GM13976 (cell line): ENCODE measurements around the gene HTT.

Experiments
- DNase-seq: peaks from one replicate; pipeline ENCODE4 v3.0.0; 2012; ENCODE audit warnings: low spot score
- in situ Hi-C: fragments of 300-500 bp; cut with MboI; formaldehyde crosslinking; loops from one replicate; pipeline ENCODE4 v1.12.0; 2022; ENCODE audit warnings: low sequenced_read_pairs, mixed read lengths, inconsistent platforms; ENCODE audit not compliant: unreplicated experiment
- TF ChIP-seq, protein P1 (sequence below): IDR thresholded peaks from 2 replicates; pipeline ENCODE4 v1.5.1; 2012; ENCODE audit warnings: borderline replicate concordance, mild to moderate bottlenecking; ENCODE audit not compliant: insufficient read depth; ENCODE audit errors: extremely low read depth, missing control alignments, control extremely low read depth

The HTT gene

DNA sequence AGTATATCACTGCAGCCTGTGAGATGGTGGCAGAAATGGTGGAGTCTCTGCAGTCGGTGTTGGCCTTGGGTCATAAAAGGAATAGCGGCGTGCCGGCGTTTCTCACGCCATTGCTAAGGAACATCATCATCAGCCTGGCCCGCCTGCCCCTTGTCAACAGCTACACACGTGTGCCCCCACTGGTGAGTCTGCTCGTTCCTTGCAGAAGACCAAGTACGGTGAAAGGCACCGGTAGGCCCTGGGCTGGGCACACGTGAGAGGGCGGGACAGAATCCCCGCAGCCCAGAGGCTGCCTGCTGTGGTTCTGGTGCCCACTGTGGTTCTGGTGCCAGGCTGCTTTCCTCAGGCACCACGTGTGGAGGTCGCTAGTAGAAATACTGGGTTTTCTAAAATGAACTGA is 143.3 kb downstream of the HTT start:
- TF ChIP-seq, protein P1, sequence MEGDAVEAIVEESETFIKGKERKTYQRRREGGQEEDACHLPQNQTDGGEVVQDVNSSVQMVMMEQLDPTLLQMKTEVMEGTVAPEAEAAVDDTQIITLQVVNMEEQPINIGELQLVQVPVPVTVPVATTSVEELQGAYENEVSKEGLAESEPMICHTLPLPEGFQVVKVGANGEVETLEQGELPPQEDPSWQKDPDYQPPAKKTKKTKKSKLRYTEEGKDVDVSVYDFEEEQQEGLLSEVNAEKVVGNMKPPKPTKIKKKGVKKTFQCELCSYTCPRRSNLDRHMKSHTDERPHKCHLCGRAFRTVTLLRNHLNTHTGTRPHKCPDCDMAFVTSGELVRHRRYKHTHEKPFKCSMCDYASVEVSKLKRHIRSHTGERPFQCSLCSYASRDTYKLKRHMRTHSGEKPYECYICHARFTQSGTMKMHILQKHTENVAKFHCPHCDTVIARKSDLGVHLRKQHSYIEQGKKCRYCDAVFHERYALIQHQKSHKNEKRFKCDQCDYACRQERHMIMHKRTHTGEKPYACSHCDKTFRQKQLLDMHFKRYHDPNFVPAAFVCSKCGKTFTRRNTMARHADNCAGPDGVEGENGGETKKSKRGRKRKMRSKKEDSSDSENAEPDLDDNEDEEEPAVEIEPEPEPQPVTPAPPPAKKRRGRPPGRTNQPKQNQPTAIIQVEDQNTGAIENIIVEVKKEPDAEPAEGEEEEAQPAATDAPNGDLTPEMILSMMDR: no peak
- no peak for DNase-seq
- in situ Hi-C loops: no loop called here

DNA sequence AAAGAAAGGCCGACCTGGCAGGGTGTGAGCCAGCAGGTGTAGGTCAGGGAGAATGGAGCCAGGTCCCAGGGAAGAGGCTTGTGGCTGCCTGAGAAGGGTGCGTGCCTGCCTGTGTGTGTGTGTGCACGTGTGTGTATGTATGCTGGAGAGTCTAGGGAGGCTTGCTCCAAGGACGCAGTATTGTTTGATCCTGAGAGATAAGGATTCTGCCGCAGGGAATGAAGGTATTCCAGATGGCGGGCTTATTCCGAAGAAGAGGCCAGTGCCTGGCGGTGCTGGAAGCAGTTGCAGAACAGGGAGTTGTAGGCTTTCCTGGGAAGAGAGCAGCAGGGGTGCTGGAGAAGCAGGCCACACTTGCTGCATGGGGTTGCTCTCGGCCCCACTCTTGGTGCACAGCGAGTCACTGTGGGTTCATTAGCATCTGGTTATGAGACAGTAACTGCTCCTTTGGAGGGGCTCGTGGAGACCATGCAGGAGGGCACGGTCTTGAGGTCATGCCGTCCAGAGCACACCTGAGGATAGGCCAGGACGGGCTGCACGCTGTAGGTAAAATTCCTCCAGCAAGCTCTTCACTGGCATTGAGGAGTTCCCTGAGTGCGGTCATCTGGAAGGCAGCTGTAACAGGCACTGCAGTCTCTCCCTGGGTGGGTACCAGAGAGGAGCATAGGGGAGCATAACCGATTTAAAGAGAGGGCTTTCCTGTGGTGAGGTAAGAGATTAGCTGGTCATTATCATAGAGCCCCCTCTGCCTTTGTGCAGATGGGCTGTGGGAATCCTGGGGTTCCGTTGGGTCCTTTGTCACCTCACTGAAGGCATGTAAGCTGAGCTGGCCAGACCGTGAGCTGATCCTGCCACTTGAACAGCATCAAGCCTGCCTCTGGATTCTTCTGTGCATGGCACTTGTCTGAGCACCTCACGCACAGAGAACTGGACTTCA is 144.6 kb downstream of the HTT start:
- no peak for DNase-seq
- in situ Hi-C loops: no loop called here
- TF ChIP-seq, protein P1: no peak

DNA sequence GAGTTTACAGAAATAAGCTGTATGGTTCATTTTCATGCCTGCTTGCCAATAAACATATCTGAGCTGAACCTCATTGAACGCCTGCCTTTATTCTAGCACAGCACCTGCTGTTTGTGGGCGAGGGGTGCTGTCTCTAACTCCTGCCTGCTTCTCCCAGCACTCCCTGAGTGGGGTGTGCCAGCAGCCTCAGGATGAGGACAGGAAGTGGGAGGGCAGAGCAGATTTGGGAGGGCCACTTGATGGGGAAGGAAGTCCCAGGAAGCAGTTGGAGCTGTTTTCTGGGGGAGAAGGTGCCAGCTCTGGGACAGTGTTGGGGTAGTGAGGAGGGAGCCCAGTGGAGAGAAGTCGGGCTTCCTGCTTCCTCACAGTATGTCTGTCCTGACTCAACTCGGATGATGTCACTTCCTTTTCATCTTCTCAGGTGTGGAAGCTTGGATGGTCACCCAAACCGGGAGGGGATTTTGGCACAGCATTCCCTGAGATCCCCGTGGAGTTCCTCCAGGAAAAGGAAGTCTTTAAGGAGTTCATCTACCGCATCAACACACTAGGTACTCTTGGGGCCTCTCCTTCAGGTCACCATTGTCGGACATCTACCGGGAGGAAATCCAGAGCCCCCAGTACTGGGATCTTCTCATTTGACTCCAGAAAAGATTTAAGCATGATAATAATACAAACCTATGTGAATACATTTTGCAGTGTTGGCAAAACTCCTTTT is 145.4 kb downstream of the HTT start:
- TF ChIP-seq, protein P1: no peak
- in situ Hi-C loops: no loop called here

DNA sequence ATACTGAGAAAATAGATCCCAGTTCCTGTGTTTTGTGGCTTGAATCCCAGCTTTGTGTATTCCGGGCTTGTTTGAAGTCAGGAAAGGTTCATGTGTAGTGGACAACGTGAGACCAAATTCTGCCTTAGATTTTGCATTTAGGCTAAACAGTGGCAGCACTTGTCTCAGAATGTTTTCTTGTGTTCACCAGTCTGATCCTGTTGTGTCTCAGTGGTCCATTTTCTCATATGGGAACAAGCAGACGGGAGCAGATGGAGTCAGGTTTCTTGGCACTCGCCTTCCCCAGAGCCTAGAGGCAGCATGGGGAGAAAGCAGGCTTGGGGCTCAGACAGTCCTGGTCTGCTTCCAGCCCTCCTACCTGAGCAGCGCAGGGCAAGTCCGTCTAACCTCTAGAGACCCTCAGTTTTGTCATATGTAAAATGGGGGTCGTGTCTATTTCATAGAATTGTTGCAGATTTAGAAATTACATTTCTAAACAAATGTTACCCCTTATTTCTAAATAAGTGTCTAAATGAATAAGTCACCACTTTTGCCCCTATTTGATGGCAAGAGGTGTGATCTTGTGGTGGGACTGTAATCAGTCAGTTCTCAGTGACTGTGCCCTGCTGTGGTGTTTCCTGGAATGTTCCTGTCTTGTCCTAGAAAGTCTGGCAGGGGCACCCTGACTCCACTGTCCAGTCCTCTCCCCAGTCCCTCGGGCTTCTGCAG is 146.1 kb downstream of the HTT start:
- in situ Hi-C loops: no loop called here
- TF ChIP-seq, protein P1: no peak
- DNase-seq: no peak

More for the DNA sequence above, 145.4 kb downstream of the HTT start:
- no peak for DNase-seq

DNA sequence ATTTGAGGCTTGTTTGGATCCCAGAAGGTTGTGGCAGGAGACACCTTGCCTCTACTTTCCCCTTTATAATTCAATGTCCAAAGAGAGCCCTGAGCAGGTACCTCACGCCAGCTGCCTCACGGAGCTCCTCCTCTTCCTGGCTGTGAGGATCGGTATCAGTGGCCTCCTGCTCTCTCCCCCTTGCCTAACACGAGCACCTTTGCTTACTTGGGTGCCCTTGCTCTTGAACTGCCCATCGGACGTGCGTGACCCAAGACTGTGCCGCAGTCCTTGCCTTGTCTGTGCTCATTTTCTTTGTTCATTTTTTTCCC is 146.7 kb downstream of the HTT start:
- no peak for DNase-seq
- in situ Hi-C loops: no loop called here
- TF ChIP-seq, protein P1: no peak

DNA sequence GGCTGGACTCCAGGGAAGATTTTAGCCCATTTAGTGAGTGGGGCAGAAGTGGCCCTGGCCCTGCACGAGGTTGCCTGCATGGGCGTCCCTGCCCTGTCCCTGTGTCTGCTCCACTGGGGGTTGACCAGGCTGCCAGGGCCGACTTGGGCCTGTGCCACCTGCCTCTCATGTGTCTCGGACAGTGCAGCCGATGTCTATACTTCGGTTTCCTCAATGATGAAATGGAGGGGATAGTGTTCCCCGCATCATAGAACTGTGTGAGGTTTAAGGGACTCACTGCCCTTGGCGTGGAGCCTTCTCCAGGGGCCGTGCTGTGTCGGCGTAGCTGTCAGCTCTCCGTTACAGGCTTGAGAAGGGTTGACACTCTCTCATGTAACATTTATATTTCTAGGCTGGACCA is 147.5 kb downstream of the HTT start:
- no peak for DNase-seq
- TF ChIP-seq, protein P1: no peak
- in situ Hi-C loops: no loop called here
